Mesendoderm (in vitro differentiated cells): Measurements from ENCODE around the gene BANF2.

Experiments
- DNase-seq: peaks from one replicate; pipeline ENCODE4 v3.0.0; 2013
- H2AK5ac ChIP-seq: 2 replicates; pipeline ENCODE4 v1.6.1; 2013; ENCODE audit warnings: low read length, inconsistent platforms
- H2BK120ac ChIP-seq: 2 replicates; pipeline ENCODE4 v1.6.1; 2013; ENCODE audit warnings: low read depth, mild to moderate bottlenecking, low read length, moderate library complexity, mixed read lengths
- H2BK15ac ChIP-seq: replicated peaks from 2 replicates; pipeline ENCODE4 v1.6.1; 2013; ENCODE audit warnings: low read depth, mild to moderate bottlenecking, moderate library complexity
- H2BK5ac ChIP-seq: 2 replicates; pipeline ENCODE4 v1.6.1; 2013; ENCODE audit warnings: low read length, inconsistent platforms
- H3K18ac ChIP-seq: 2 replicates; pipeline ENCODE4 v1.6.1; 2013; ENCODE audit warnings: mild to moderate bottlenecking, low read length, mixed read lengths
- H3K23ac ChIP-seq: one replicate; pipeline ENCODE4 v1.6.1; 2013; ENCODE audit warnings: low read length
- H3K27ac ChIP-seq: 2 replicates; pipeline ENCODE4 v1.5.1; 2013; ENCODE audit warnings: low read depth, mild to moderate bottlenecking, inconsistent platforms, low read length, moderate library complexity
- H3K27me3 ChIP-seq: 2 replicates; pipeline ENCODE4 v1.6.1; 2013; ENCODE audit warnings: low read length, control low read depth, mild to moderate bottlenecking, inconsistent platforms; ENCODE audit not compliant: insufficient read depth, poor library complexity
- H3K36me3 ChIP-seq: 2 replicates; pipeline ENCODE4 v1.6.1; 2013; ENCODE audit warnings: low read length, inconsistent platforms; ENCODE audit not compliant: control insufficient read depth, insufficient read depth
- H3K4ac ChIP-seq: one replicate; pipeline ENCODE4 v1.6.1; 2013; ENCODE audit warnings: low read depth, mild to moderate bottlenecking, low read length, moderate library complexity
- H3K4me1 ChIP-seq: 2 replicates; pipeline ENCODE4 v1.6.1; 2013; ENCODE audit warnings: low read depth, low read length, inconsistent platforms; ENCODE audit not compliant: control insufficient read depth
- H3K4me2 ChIP-seq: 2 replicates; pipeline ENCODE4 v1.6.1; 2013; ENCODE audit warnings: low read length
- H3K4me3 ChIP-seq: 2 replicates; pipeline ENCODE4 v1.5.1; 2013; ENCODE audit warnings: mild to moderate bottlenecking, low read length
- H3K56ac ChIP-seq: one replicate; pipeline ENCODE4 v1.6.1; 2013; ENCODE audit warnings: low read length
- H3K79me1 ChIP-seq: 2 replicates; pipeline ENCODE4 v1.6.1; 2013; ENCODE audit warnings: low read length, inconsistent platforms
- H3K79me2 ChIP-seq: 2 replicates; pipeline ENCODE4 v1.6.1; 2013; ENCODE audit warnings: mild to moderate bottlenecking, low read length; ENCODE audit not compliant: control insufficient read depth, insufficient read depth
- H3K9ac ChIP-seq: 2 replicates; pipeline ENCODE4 v1.6.1; 2013; ENCODE audit warnings: low read length, inconsistent platforms
- H4K5ac ChIP-seq: one replicate; pipeline ENCODE4 v1.6.1; 2013; ENCODE audit warnings: low read length
- H4K8ac ChIP-seq: one replicate; pipeline ENCODE4 v1.6.1; 2013; ENCODE audit warnings: low read depth, mild to moderate bottlenecking, control low read depth, low read length, moderate library complexity
- WGBS: extraction: QIAGEN DNeasy Blood & Tissue Kit; methylation state at CpG from one replicate; pipeline ENCODE4 v1.1.7; 2013; ENCODE audit warnings: low lambda C conversion rate, missing lambda C conversion rate; ENCODE audit not compliant: insufficient coverage; ENCODE audit errors: extremely low coverage; 5-methylcytosine and 5-hydroxymethylcytosine counted together

BANF2 gene

DNA sequence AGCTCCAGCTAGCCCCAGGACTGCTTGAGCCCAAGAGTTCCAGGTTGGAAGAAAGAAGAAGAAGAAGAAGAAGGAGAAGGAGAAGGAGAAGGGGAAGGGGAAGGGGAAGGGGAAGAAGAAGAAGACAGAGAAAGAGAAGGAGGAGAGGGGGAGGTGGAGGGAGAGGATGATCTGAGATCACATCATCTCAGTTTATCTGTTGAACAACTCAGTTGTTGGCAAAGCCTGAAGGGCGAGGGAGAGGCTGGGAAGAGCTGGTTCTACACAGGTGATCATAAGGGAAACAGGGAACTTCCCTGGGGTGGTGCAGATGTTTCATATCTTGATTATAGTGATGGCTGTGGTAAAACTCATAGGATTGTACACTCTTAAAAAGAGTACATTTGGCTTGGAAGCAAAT, 14.6 kb upstream of the BANF2 start:
- H2BK15ac ChIP-seq, result no peak overlapping the region
- no peak overlapping the region for H3K18ac ChIP-seq
- no peaks in the 10 kb centered on the region for H3K27me3 ChIP-seq
- H3K27ac ChIP-seq, result no peak overlapping the region
- H3K56ac ChIP-seq, result no peak overlapping the region
- no CpG with 5 or more reads among the region's 1 CpG for WGBS
- no peak overlapping the region for H3K4me2 ChIP-seq
- DNase-seq, result no peak
- no peak overlapping the region for H3K4me3 ChIP-seq
- H4K8ac ChIP-seq, result no peak overlapping the region
- H3K4me1 ChIP-seq, result peaks cover 2% of the 10 kb centered on the region
- H3K4ac ChIP-seq, result no peak overlapping the region
- H3K79me1 ChIP-seq, result no peaks in the 10 kb centered on the region
- H3K9ac ChIP-seq, result no peak overlapping the region
- H2BK120ac ChIP-seq, result no peak overlapping the region
- H2AK5ac ChIP-seq, result no peak overlapping the region
- H2BK5ac ChIP-seq, result no peak overlapping the region
- H4K5ac ChIP-seq, result no peak overlapping the region
- H3K79me2 ChIP-seq, result peaks cover 8% of the 10 kb centered on the region
- no peaks in the 10 kb centered on the region for H3K36me3 ChIP-seq
- no peak overlapping the region for H3K23ac ChIP-seq

DNA sequence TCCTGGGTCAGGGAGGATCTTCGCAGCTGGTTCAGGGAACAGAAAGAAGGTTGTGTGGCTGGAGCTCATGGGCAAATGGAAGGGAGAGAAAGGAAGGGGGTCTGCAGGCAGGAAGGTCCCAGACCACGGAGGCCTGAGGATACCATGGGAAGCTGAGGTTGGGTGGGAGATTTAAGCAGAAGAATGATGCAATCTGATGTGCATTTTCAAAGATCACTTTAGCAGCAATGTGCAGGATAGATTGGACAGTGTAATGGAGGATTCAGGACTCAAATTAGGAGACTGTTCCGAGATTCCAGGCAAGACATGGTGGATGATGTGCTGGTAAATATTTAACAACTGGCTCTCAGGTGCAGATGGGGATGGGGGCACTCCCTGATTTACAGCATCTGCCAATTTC, 12.0 kb upstream of the BANF2 start:
- H3K27me3 ChIP-seq, result no peaks in the 10 kb centered on the region
- H4K8ac ChIP-seq, result no peak overlapping the region
- H3K18ac ChIP-seq, result no peak overlapping the region
- no peaks in the 10 kb centered on the region for H3K36me3 ChIP-seq
- H2BK120ac ChIP-seq, result no peak overlapping the region
- no peak overlapping the region for H3K4me2 ChIP-seq
- H3K56ac ChIP-seq, result no peak overlapping the region
- no peak overlapping the region for H3K4me3 ChIP-seq
- H3K4me1 ChIP-seq, result peaks cover 2% of the 10 kb centered on the region
- no peak overlapping the region for H3K23ac ChIP-seq
- no CpG with 5 or more reads among the region's 3 CpGs for WGBS
- no peak overlapping the region for H2AK5ac ChIP-seq
- H3K79me2 ChIP-seq, result no peaks in the 10 kb centered on the region
- H3K79me1 ChIP-seq, result no peaks in the 10 kb centered on the region
- H3K27ac ChIP-seq, result no peak overlapping the region
- H3K4ac ChIP-seq, result no peak overlapping the region
- no peak overlapping the region for H2BK5ac ChIP-seq
- no peak for DNase-seq
- no peak overlapping the region for H4K5ac ChIP-seq
- no peak overlapping the region for H3K9ac ChIP-seq
- H2BK15ac ChIP-seq, result no peak overlapping the region

DNA sequence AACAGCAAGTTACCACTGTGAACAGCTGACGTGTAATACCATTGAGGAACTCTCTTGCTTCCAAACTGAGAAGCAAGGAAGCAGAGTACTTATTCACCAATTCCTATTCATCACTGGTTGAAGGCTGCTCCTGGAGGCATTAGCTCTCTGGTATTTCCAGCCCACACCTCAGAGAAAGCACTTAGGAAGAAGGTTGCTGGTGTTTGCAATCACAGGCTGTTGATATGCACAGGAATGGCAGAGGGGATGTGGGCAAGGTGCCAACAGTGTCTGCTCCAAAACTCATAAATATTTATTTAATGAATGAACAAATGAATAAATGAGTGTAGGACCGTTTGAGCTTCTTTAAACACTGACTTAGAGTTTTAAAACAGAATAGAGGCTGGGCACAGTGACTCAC, 10.8 kb upstream of the BANF2 start:
- no peak for DNase-seq
- WGBS, result no CpG with 5 or more reads among the region's 2 CpGs
- no peak overlapping the region for H3K4me3 ChIP-seq

DNA sequence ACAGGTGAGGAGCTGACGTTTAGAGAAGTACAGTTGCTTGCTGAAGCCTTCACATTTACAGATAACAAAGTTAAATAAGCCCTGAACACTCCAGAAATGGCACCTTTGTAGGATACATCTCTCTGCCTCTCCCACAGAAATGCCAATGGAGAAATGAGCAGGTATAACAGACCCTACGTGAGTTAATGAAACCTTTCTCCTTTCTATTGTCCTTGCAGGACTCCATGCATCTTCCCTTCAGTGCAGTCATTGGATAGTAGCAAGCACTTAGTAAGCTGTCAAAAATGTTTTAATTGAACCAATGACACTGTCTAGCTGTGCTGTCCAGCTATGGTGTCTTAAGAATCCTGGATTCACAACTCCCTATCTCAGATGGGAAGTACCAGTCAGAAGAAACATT, 9.6 kb upstream of the BANF2 start:
- no peak overlapping the region for H3K4me3 ChIP-seq
- no peak overlapping the region for H2AK5ac ChIP-seq
- H3K27me3 ChIP-seq, result no peaks in the 10 kb centered on the region
- H3K4ac ChIP-seq, result no peak overlapping the region
- no peak overlapping the region for H2BK5ac ChIP-seq
- no peak for DNase-seq
- no CpG with 5 or more reads among the region's 2 CpGs for WGBS
- no peak overlapping the region for H3K27ac ChIP-seq
- H2BK120ac ChIP-seq, result no peak overlapping the region
- H3K4me1 ChIP-seq, result no peaks in the 10 kb centered on the region
- no peaks in the 10 kb centered on the region for H3K79me2 ChIP-seq
- H3K9ac ChIP-seq, result no peak overlapping the region
- no peak overlapping the region for H4K8ac ChIP-seq
- no peak overlapping the region for H4K5ac ChIP-seq
- H3K18ac ChIP-seq, result no peak overlapping the region
- H3K36me3 ChIP-seq, result no peaks in the 10 kb centered on the region
- H3K4me2 ChIP-seq, result no peak overlapping the region
- no peak overlapping the region for H3K23ac ChIP-seq
- H2BK15ac ChIP-seq, result no peak overlapping the region
- no peaks in the 10 kb centered on the region for H3K79me1 ChIP-seq
- H3K56ac ChIP-seq, result no peak overlapping the region

More for the DNA sequence above, 10.8 kb upstream of the BANF2 start:
- H3K4me1 ChIP-seq, result no peaks in the 10 kb centered on the region
- H3K27me3 ChIP-seq, result no peaks in the 10 kb centered on the region
- no peak overlapping the region for H3K27ac ChIP-seq
- H3K56ac ChIP-seq, result no peak overlapping the region
- no peak overlapping the region for H3K4me2 ChIP-seq
- no peaks in the 10 kb centered on the region for H3K36me3 ChIP-seq
- no peak overlapping the region for H3K4ac ChIP-seq
- H2AK5ac ChIP-seq, result no peak overlapping the region
- no peaks in the 10 kb centered on the region for H3K79me1 ChIP-seq
- H3K18ac ChIP-seq, result no peak overlapping the region
- H4K5ac ChIP-seq, result no peak overlapping the region
- H2BK15ac ChIP-seq, result no peak overlapping the region
- no peak overlapping the region for H2BK120ac ChIP-seq
- H4K8ac ChIP-seq, result no peak overlapping the region
- H3K23ac ChIP-seq, result no peak overlapping the region
- H2BK5ac ChIP-seq, result no peak overlapping the region
- H3K79me2 ChIP-seq, result no peaks in the 10 kb centered on the region
- H3K9ac ChIP-seq, result no peak overlapping the region

- Histone ChIP-seq H3K23ac (no peak overlapping the region), H3K4ac (no peak overlapping the region), H2BK120ac (no peak overlapping the region), H3K27me3 (no peaks in the 10 kb centered on the region), H3K27ac (no peak overlapping the region), H3K56ac (no peak overlapping the region), H3K9ac (no peak overlapping the region), H4K5ac (no peak overlapping the region), H3K4me3 (no peak overlapping the region), H3K4me2 (no peak overlapping the region), H4K8ac (no peak overlapping the region), H2BK5ac (no peak overlapping the region), H2AK5ac (no peak overlapping the region), H2BK15ac (no peak overlapping the region), H3K36me3 (no peaks in the 10 kb centered on the region), H3K79me2 (no peaks in the 10 kb centered on the region), H3K79me1 (no peaks in the 10 kb centered on the region), H3K4me1 (no peaks in the 10 kb centered on the region), H3K18ac (no peak overlapping the region)
- no peak for DNase-seq
- WGBS, result no CpG with 5 or more reads among the region's 2 CpGs
Measured at GRCh38 chr20:17691758-17692157, 8.0 kb upstream of the BANF2 start.

GRCh38 chr20:17693444-17694001, 6.2 kb upstream of the BANF2 start:
- Histone ChIP-seq H4K5ac (no peak overlapping the region), H3K23ac (no peak overlapping the region), H3K4me2 (no peak overlapping the region), H3K9ac (no peak overlapping the region), H3K79me2 (no peaks in the 10 kb centered on the region), H2BK120ac (no peak overlapping the region), H3K27ac (no peak overlapping the region), H3K27me3 (no peaks in the 10 kb centered on the region), H4K8ac (no peak overlapping the region), H2BK15ac (no peak overlapping the region), H3K18ac (no peak overlapping the region), H3K4me1 (no peaks in the 10 kb centered on the region), H3K4me3 (no peak overlapping the region), H3K4ac (no peak overlapping the region), H2BK5ac (no peak overlapping the region), H3K79me1 (no peaks in the 10 kb centered on the region), H3K56ac (peak overlapping the region; percentile 37), H2AK5ac (no peak overlapping the region), H3K36me3 (no peaks in the 10 kb centered on the region)
- no CpG with 5 or more reads among the region's 18 CpGs for WGBS
- DNase-seq, result no peak
